Measurements from ENCODE around the gene RMI2.

Gene RMI2

DNA sequence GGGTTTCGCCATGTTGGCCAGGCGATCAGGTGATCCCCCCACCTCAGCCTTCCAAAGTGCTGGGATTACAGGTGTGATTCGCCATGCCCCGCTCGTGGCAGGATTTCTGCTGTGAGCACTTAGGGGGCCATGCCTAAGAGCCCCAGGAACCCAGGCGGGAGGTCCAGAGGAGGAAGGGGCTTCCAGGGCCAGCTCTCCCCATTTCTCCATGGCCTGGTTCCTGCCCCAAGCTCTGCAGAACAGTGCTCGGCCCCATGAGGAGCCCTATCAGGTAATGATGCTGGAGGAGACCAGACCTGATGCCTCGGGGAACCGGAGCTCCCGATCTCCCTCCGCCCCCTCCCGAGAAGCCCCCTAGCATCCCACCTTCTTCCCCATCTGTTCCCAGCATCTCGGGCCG is 53.6 kb downstream of the RMI2 start:
- H3K4me3 ChIP-seq (ENCODE audit: low read depth, low read length) = no peak overlapping the region
- TF ChIP-seq, protein P1, sequence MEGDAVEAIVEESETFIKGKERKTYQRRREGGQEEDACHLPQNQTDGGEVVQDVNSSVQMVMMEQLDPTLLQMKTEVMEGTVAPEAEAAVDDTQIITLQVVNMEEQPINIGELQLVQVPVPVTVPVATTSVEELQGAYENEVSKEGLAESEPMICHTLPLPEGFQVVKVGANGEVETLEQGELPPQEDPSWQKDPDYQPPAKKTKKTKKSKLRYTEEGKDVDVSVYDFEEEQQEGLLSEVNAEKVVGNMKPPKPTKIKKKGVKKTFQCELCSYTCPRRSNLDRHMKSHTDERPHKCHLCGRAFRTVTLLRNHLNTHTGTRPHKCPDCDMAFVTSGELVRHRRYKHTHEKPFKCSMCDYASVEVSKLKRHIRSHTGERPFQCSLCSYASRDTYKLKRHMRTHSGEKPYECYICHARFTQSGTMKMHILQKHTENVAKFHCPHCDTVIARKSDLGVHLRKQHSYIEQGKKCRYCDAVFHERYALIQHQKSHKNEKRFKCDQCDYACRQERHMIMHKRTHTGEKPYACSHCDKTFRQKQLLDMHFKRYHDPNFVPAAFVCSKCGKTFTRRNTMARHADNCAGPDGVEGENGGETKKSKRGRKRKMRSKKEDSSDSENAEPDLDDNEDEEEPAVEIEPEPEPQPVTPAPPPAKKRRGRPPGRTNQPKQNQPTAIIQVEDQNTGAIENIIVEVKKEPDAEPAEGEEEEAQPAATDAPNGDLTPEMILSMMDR (IDR thresholded peaks at IDR 0.05; ENCODE audit: low read depth, low read length) = no peak

DNA sequence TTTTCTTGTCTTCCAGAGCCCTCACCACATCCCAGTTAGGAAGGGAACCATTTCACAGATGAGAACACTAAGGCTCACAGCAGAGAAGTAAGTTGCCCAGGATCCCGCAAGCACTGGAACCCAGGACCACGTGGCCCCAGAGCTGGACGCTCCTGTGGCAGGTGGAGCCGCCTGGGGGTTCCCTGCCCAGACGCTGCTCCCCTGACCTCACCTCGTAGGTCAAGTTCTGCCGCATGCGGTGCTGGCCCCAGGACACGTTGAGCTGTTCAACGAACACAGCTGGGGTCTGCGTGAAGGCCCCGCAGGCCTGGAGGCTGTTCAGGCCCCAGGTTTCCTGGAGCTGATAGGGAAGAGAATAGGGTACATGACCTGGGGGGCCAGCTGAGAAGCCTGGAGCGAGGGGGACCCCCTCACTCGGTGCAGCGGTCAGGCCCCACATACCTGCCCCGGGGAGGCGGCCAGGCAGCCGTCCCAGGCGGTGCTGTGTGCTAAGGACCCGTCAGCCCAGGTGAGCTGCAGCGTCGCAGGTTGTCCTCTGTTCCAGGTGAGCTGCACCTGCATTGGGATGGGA is 54.1 kb downstream of the RMI2 start:
- no peak overlapping the region for H3K4me3 ChIP-seq (ENCODE audit: low read depth, low read length)
- TF ChIP-seq, protein P1 (IDR thresholded peaks at IDR 0.05; ENCODE audit: low read depth, low read length) = no peak

DNA sequence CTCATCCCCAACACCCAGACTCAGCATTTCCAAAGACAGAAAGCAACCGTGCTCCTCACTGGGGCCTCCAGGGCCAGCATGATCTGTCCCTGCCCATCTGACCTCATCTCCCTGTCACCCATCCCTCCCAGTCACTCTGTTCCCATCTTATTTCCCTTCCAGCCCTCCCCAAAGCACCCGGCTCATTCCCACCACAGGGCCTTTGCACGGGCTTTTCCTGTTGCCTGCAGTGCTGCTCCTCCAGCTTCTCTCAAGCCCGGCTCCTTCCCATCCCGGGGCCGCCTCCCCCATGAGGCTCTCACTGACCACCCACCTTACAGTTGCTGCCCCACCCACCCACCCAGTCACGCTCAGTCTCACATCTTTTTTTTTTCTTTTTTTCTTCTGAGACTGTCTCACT is 54.8 kb downstream of the RMI2 start:
- TF ChIP-seq, protein P1 (IDR thresholded peaks at IDR 0.05; ENCODE audit: low read depth, low read length) = no peak
- no peak overlapping the region for H3K4me3 ChIP-seq (ENCODE audit: low read depth, low read length)

Data from WI38 (cell line).